ENCODE results near the gene TAS2R1.

TAS2R1 gene

GRCh38 chr5:9588254-9588653 is 41.9 kb downstream of the TAS2R1 start:
- DNase-seq = no peak

GRCh38 chr5:9587135-9587534 is 43.0 kb downstream of the TAS2R1 start:
- no peak for DNase-seq

DNA sequence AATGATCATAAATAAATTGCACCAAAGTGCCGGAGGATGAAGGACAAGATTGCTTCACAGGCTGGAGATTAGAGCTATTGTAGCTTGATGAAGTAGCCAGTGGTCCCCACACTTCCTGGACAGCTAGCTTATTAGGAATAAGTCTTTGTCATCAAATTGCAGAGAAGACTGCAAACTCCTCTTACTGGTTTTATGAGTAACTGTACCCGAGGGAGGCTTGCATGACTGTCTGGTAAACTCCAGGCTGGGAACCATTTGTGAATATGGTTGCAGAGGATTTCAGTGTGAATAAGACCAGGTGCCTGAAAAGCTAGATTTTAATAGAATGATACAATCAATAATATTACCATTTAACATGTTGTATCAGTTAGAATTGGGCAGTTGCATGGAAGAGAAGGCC is 47.7 kb downstream of the TAS2R1 start:
- no peak for DNase-seq

Data from anterior cingulate cortex (tissue), 58 donors.